SK-N-SH (cell line): Measurements from ENCODE around the gene GABRB3.
A peak's percentile ranks its signal among the peaks of the same experiment; 100 is the strongest.

Experiments
- CTCF ChIP-seq: fragments of 200-600 bp; sonication (generic); IDR thresholded peaks from 2 replicates; pipeline ENCODE4 v1.6.1; 2017; ENCODE audit warnings: antibody characterized with exemption, mild to moderate bottlenecking, moderate library complexity
- EP300 ChIP-seq, 2 experiments: IDR thresholded peaks; 2 replicates each; pipeline versions ENCODE4 v1.4.0 to v1.6.1; 2012; ENCODE audit warnings: borderline replicate concordance in 1 of 2, low read depth in 1 of 2, low read length in 1 of 2
- EZH2phosphoT487 ChIP-seq: fragments of 200-600 bp; sonication (generic); IDR thresholded peaks from 2 replicates; pipeline ENCODE4 v1.6.1; 2017; ENCODE audit warnings: low read depth, mixed run types, mild to moderate bottlenecking, antibody characterized with exemption, moderate library complexity, borderline replicate concordance
- JUND ChIP-seq: IDR thresholded peaks from 2 replicates; pipeline ENCODE4 v1.4.0; 2012
- MAX ChIP-seq: IDR thresholded peaks from 2 replicates; pipeline ENCODE4 v1.4.0; 2012; ENCODE audit warnings: low read depth
- PBX3 ChIP-seq: IDR thresholded peaks from 2 replicates; pipeline ENCODE4; 2012
- POLR2AphosphoS5 ChIP-seq: IDR thresholded peaks from 2 replicates; pipeline ENCODE4 v1.6.1; 2012; ENCODE audit warnings: low read depth, low read length
- RAD21 ChIP-seq: IDR thresholded peaks from 2 replicates; pipeline ENCODE4 v1.6.1; 2012; ENCODE audit warnings: mild to moderate bottlenecking, low read length
- RCOR1 ChIP-seq: fragments of 150-350 bp; IDR thresholded peaks from 2 replicates; pipeline ENCODE4 v1.6.1; 2017; ENCODE audit warnings: antibody characterized with exemption, low read length
- RFX5 ChIP-seq: IDR thresholded peaks from 2 replicates; pipeline ENCODE4 v1.6.1; 2012; ENCODE audit warnings: mild to moderate bottlenecking, improper control_type of control experiment, low read length
- SIN3A ChIP-seq: IDR thresholded peaks from 2 replicates; pipeline ENCODE4 v1.6.1; 2012; ENCODE audit warnings: low read depth, mild to moderate bottlenecking, low read length, moderate library complexity, borderline replicate concordance
- USF2 ChIP-seq: fragments of 150-350 bp; IDR thresholded peaks from 2 replicates; pipeline ENCODE4 v1.6.1; 2017; ENCODE audit warnings: antibody characterized with exemption, low read length, low read depth, borderline replicate concordance
- YY1 ChIP-seq: IDR thresholded peaks from 2 replicates; pipeline ENCODE4 v1.4.0; 2012; ENCODE audit warnings: low read depth, mild to moderate bottlenecking

- TF ChIP-seq CTCF, result no peak
- peak in 1 of 2 experiments; percentile 11; a peak in 1 of 4 replicates for TF ChIP-seq EP300 (IDR thresholded peaks at IDR 0.05; ENCODE audit: borderline replicate concordance in 1 of 2, low read depth in 1 of 2, low read length in 1 of 2)
- no peak for TF ChIP-seq JUND
- TF ChIP-seq RFX5, result no peak
- no peak for TF ChIP-seq MAX
- TF ChIP-seq SIN3A, result no peak
- no peak for TF ChIP-seq RAD21
- TF ChIP-seq YY1, result no peak
- no peak for TF ChIP-seq PBX3
- no peak for TF ChIP-seq USF2
- TF ChIP-seq POLR2AphosphoS5, result no peak
- no peak for TF ChIP-seq EZH2phosphoT487
- no peak for TF ChIP-seq RCOR1
Observed at GRCh38 chr15:26758079-26758478, 14.8 kb downstream of the GABRB3 start.
